GM12873 (cell line): Measurements from ENCODE around the gene TCERG1L.

ENCODE experiments used
- TF ChIP-seq, protein P1 (sequence below): IDR thresholded peaks from 2 replicates; pipeline ENCODE4 v1.5.1; 2012; ENCODE audit warnings: low read depth, mild to moderate bottlenecking, moderate library complexity, low read length, control low read depth; ENCODE audit not compliant: insufficient read depth; ENCODE audit errors: missing control alignments

TCERG1L gene

GRCh38 chr10:131077724-131078123 is 233.8 kb downstream of the TCERG1L start:
- TF ChIP-seq, protein P1, sequence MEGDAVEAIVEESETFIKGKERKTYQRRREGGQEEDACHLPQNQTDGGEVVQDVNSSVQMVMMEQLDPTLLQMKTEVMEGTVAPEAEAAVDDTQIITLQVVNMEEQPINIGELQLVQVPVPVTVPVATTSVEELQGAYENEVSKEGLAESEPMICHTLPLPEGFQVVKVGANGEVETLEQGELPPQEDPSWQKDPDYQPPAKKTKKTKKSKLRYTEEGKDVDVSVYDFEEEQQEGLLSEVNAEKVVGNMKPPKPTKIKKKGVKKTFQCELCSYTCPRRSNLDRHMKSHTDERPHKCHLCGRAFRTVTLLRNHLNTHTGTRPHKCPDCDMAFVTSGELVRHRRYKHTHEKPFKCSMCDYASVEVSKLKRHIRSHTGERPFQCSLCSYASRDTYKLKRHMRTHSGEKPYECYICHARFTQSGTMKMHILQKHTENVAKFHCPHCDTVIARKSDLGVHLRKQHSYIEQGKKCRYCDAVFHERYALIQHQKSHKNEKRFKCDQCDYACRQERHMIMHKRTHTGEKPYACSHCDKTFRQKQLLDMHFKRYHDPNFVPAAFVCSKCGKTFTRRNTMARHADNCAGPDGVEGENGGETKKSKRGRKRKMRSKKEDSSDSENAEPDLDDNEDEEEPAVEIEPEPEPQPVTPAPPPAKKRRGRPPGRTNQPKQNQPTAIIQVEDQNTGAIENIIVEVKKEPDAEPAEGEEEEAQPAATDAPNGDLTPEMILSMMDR, result no peak

- TF ChIP-seq, protein P1, result no peak
Observed at GRCh38 chr10:131077031-131077430, 234.5 kb downstream of the TCERG1L start.

- TF ChIP-seq, protein P1, result no peak
Observed at GRCh38 chr10:131076356-131076755, 235.2 kb downstream of the TCERG1L start.

DNA sequence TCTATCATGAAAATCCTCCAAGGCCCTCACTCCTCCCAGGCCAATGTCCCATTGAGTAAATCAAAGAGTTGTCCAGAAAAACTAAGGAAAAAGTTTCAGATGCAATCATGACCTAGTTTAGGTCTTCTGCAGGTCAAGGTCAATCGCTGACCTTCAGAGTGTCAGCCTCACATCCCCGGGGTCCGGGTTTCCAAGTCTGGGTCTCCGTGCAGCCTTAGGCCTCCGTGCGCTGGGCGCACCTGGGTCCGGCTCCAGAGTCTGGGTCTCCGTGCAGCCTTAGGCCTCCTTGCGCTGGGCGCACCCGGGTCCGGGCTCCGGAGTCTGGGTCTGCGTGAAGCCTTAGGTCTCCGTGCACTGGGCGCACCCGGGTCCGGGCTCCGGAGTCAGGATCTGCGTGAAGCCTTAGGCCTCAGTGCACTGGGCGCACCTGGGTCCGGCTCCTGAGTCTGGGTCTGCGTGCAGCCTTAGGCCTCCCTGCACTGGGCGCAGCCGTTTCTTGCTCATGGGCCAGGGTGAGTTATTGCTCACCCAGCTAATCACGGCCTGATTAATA is 236.2 kb downstream of the TCERG1L start:
- TF ChIP-seq, protein P1, result no peak

DNA sequence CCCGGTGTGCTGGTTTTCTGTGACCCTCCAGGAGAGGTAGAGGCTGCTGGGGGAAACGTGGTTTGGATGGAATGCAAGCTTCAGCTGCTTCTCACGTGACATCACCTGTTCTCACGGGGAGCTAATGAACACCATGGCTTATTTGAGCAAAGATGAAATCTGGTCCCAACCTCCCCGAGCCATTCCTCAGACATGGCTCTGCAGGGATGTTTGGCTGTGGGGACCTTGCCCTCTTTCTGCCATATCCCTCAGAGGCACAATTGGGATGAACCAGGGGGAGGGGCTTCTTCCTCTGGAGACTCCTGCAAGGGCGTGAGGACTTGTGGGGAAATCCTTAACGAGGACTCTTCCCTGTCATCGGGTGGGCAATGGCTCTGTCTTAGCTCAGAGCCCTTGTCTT is 236.8 kb downstream of the TCERG1L start:
- TF ChIP-seq, protein P1, result no peak

- TF ChIP-seq, protein P1, result no peak
Observed at GRCh38 chr10:131073469-131074035, 238.0 kb downstream of the TCERG1L start.

DNA sequence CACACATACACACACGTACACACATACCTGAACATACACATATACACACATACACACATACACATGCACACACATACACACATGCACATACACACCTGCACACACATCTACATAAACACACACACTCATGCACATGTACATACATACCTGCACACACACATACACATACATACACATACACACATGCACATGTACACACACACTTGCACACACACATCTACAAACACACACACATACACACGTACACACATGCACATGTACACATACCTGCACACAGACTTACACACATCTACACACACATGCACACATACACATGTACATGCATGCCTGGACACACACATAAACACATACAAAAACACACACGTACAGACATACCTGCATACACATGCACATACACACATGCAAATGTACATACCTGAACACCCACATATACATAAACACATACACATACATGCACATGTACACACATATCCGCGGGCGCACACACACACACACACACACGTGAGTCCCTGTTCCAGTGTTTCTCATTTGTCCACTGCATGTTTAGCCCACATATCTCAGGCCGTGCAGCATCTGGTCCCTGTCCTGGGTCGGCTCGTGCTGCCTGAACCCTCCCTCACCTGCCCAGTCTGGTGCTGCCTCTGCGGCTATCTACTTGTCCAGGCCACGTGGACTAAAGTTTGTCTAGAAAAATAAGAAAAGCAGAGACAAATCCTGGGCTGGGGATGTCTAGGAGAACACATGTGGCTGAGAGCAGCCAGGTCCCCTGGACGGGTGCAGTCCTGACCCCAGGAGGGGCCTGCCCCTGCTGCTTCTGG is 238.7 kb downstream of the TCERG1L start:
- TF ChIP-seq, protein P1, result no peak
